Stomach (tissue), 4 donors: Measurements from ENCODE around the gene TH.

Source experiments
- POLR2A ChIP-seq, 4 donors: fragments of 450-650 bp; IDR thresholded peaks; one replicate each; pipeline ENCODE4 v1.6.1; 2016; ENCODE audit warnings: antibody characterized with exemption in 4 of 4, control low read depth in 2 of 4, mild to moderate bottlenecking in 1 of 4, moderate library complexity in 1 of 4
- POLR2AphosphoS5 ChIP-seq, 3 donors: sonication (generic); formaldehyde crosslinking; IDR thresholded peaks; one replicate each; pipeline ENCODE4 v1.6.1; 2016; ENCODE audit warnings: antibody characterized with exemption in 3 of 3
- TF ChIP-seq, protein P1 (sequence below), 7 experiments: fragments of 450-650 bp in 4 of 7; fragments of 200-600 bp in 3 of 7; sonication (generic) in 3 of 7; IDR thresholded peaks; one replicate each; pipeline ENCODE4 v1.5.1; 2016 to 2019; ENCODE audit warnings: antibody characterized with exemption in 7 of 7, control low read depth in 2 of 7, mild to moderate bottlenecking in 1 of 7

DNA sequence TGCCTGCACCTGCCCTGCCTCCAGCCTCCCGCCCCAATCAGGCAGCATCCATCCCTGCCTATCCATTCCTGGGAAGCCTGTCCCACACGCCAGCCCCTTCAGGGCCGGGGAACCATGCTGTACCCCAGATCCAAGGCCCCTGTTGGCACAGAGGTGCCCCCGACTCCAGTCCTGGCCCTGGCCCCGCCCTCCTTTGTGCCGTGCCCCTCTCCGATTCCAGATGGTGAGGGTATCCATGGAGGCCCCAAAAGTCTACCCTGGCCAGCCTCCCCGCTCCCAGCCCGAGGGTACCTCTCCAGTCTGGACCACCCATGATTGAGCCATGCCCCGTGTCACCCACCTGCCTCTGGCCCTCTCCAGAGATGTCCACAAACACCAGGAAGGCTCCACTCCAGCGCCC, 2.7 kb upstream of the TH start:
- no peak for TF ChIP-seq POLR2A (IDR thresholded peaks at IDR 0.05)
- TF ChIP-seq, protein P1, sequence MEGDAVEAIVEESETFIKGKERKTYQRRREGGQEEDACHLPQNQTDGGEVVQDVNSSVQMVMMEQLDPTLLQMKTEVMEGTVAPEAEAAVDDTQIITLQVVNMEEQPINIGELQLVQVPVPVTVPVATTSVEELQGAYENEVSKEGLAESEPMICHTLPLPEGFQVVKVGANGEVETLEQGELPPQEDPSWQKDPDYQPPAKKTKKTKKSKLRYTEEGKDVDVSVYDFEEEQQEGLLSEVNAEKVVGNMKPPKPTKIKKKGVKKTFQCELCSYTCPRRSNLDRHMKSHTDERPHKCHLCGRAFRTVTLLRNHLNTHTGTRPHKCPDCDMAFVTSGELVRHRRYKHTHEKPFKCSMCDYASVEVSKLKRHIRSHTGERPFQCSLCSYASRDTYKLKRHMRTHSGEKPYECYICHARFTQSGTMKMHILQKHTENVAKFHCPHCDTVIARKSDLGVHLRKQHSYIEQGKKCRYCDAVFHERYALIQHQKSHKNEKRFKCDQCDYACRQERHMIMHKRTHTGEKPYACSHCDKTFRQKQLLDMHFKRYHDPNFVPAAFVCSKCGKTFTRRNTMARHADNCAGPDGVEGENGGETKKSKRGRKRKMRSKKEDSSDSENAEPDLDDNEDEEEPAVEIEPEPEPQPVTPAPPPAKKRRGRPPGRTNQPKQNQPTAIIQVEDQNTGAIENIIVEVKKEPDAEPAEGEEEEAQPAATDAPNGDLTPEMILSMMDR (IDR thresholded peaks at IDR 0.05) = no peak
- no peak for TF ChIP-seq POLR2AphosphoS5 (IDR thresholded peaks at IDR 0.05)
